DMS114 treated with DMSO at 0.1 percent for 48 hours (cell line): Measurements from ENCODE around the gene PRKCZ.

Experiments used
- DNase-seq: peaks from one replicate; lab custom pipeline; 2025; ENCODE audit not compliant: unreplicated experiment; lab: John Stamatoyannopoulos, UW

The PRKCZ gene

GRCh38 chr1:2044510-2045319 lies 5.5 kb upstream of the PRKCZ start:
- DNase-seq: peak; percentile 13

GRCh38 chr1:2045468-2046173 lies 4.6 kb upstream of the PRKCZ start:
- DNase-seq: no peak

GRCh38 chr1:2046174-2046917 lies 3.9 kb upstream of the PRKCZ start:
- no peak for DNase-seq

GRCh38 chr1:2046953-2047748 lies 3.1 kb upstream of the PRKCZ start:
- DNase-seq: no peak

- no peak for DNase-seq
Measured at GRCh38 chr1:2047749-2048729, 2.2 kb upstream of the PRKCZ start.

GRCh38 chr1:2049225-2049717 lies 940 bp upstream of the PRKCZ start:
- DNase-seq: peak; percentile 45

GRCh38 chr1:2050461-2050792 lies 216 bp downstream of the PRKCZ start:
- DNase-seq: no peak

GRCh38 chr1:2050793-2051682 lies 827 bp downstream of the PRKCZ start:
- no peak for DNase-seq

- DNase-seq: no peak
Measured at GRCh38 chr1:2052054-2052679, 2.0 kb downstream of the PRKCZ start.

GRCh38 chr1:2052756-2053155 lies 2.5 kb downstream of the PRKCZ start:
- DNase-seq: no peak

GRCh38 chr1:2053217-2053616 lies 3.0 kb downstream of the PRKCZ start:
- no peak for DNase-seq

GRCh38 chr1:2053784-2054376 lies 3.7 kb downstream of the PRKCZ start:
- no peak for DNase-seq

- no peak for DNase-seq
Measured at GRCh38 chr1:2054560-2054959, 4.3 kb downstream of the PRKCZ start.

GRCh38 chr1:2055911-2056575 lies 5.8 kb downstream of the PRKCZ start:
- no peak for DNase-seq

GRCh38 chr1:2056955-2057590 lies 6.9 kb downstream of the PRKCZ start:
- DNase-seq: no peak

- no peak for DNase-seq
Measured at GRCh38 chr1:2059290-2059953, 9.2 kb downstream of the PRKCZ start.
